ENCODE measurements around the gene RPLP2. TPM values are rescaled to one million over a fixed set of nuclear protein-coding genes. Genes with fewer than 3 reads are reported as not detected.

RPLP2 gene
- total RNA-seq, 1 donor from 2014 or later: 277 TPM

- DNase-seq (ENCODE audit: low read depth, low spot score): no peak
Measured at GRCh38 chr11:849104-849824, 39.5 kb downstream of the RPLP2 start.

- no peak for DNase-seq (ENCODE audit: low read depth, low spot score)
Measured at GRCh38 chr11:849951-850774, 40.4 kb downstream of the RPLP2 start.

GRCh38 chr11:850775-851763 is 41.3 kb downstream of the RPLP2 start:
- DNase-seq (ENCODE audit: low read depth, low spot score): no peak

GRCh38 chr11:852762-853161 is 43.0 kb downstream of the RPLP2 start:
- DNase-seq (ENCODE audit: low read depth, low spot score): no peak

- no peak for DNase-seq (ENCODE audit: low read depth, low spot score)
Measured at GRCh38 chr11:853682-854448, 44.1 kb downstream of the RPLP2 start.

GRCh38 chr11:854601-855329 is 45.0 kb downstream of the RPLP2 start:
- DNase-seq (ENCODE audit: low read depth, low spot score): no peak

GRCh38 chr11:855330-855674 is 45.5 kb downstream of the RPLP2 start:
- no peak for DNase-seq (ENCODE audit: low read depth, low spot score)

GRCh38 chr11:855796-856195 is 46.0 kb downstream of the RPLP2 start:
- DNase-seq (ENCODE audit: low read depth, low spot score): no peak

- no peak for DNase-seq (ENCODE audit: low read depth, low spot score)
Measured at GRCh38 chr11:856397-856796, 46.6 kb downstream of the RPLP2 start.

GRCh38 chr11:858053-858761 is 48.4 kb downstream of the RPLP2 start:
- no peak for DNase-seq (ENCODE audit: low read depth, low spot score)

- DNase-seq (ENCODE audit: low read depth, low spot score): no peak
Measured at GRCh38 chr11:858762-859339, 49.1 kb downstream of the RPLP2 start.

- no peak for DNase-seq (ENCODE audit: low read depth, low spot score)
Measured at GRCh38 chr11:859394-860131, 49.8 kb downstream of the RPLP2 start.

GRCh38 chr11:860234-861104 is 50.7 kb downstream of the RPLP2 start:
- DNase-seq (ENCODE audit: low read depth, low spot score): no peak

- no peak for DNase-seq (ENCODE audit: low read depth, low spot score)
Measured at GRCh38 chr11:861105-861479, 51.3 kb downstream of the RPLP2 start.

- no peak for DNase-seq (ENCODE audit: low read depth, low spot score)
Measured at GRCh38 chr11:862081-862661, 52.4 kb downstream of the RPLP2 start.

Data from pulmonary artery endothelial cell (primary cell).